Karpas-422 (cell line): Measurements from ENCODE around the gene CD48. TPM values are rescaled to one million over a fixed set of nuclear protein-coding genes. Genes with fewer than 3 reads are reported as not detected.

Experiments used
- DNase-seq: peaks from one replicate; pipeline ENCODE4 v3.0.0-alpha.2; 2015
- H2AFZ ChIP-seq: fragments of 200-600 bp; sonication (generic); 2 replicates; pipeline ENCODE4 v1.6.1; 2014; ENCODE audit warnings: antibody characterized with exemption, low read length, mixed read lengths
- H3K27ac ChIP-seq: fragments of 200-600 bp; sonication (generic); 2 replicates; pipeline ENCODE4 v1.5.1; 2014; ENCODE audit warnings: mild to moderate bottlenecking, low read length, moderate library complexity
- H3K27me3 ChIP-seq: fragments of 200-600 bp; sonication (generic); 2 replicates; pipeline ENCODE4 v1.6.1; 2014; ENCODE audit warnings: low read length, mixed read lengths
- H3K36me3 ChIP-seq: fragments of 200-600 bp; sonication (generic); 2 replicates; pipeline ENCODE4 v1.6.1; 2014; ENCODE audit warnings: low read length, mixed read lengths; ENCODE audit not compliant: insufficient read depth
- H3K4me1 ChIP-seq: fragments of 200-600 bp; sonication (generic); 2 replicates; pipeline ENCODE4 v1.6.1; 2014; ENCODE audit warnings: mild to moderate bottlenecking, low read length, mixed read lengths
- H3K4me2 ChIP-seq: fragments of 200-600 bp; sonication (generic); 2 replicates; pipeline ENCODE4 v1.6.1; 2014; ENCODE audit warnings: low read length, low read depth, mild to moderate bottlenecking; ENCODE audit not compliant: poor library complexity, severe bottlenecking
- H3K4me3 ChIP-seq: fragments of 200-600 bp; sonication (generic); 2 replicates; pipeline ENCODE4 v1.5.1; 2014; ENCODE audit warnings: mild to moderate bottlenecking, antibody characterized with exemption, low read length, mixed read lengths
- H3K79me2 ChIP-seq: fragments of 200-600 bp; sonication (generic); 2 replicates; pipeline ENCODE4 v1.6.1; 2014; ENCODE audit warnings: mild to moderate bottlenecking, low read length, mixed read lengths
- H3K9ac ChIP-seq: fragments of 200-600 bp; sonication (generic); 2 replicates; pipeline ENCODE4 v1.6.0; 2014; ENCODE audit warnings: low read length
- H3K9me2 ChIP-seq: fragments of 200-600 bp; sonication (generic), shearing (Covaris generic); replicated peaks from 2 replicates; pipeline ENCODE4 v1.6.0; 2014; ENCODE audit warnings: mild to moderate bottlenecking, low read length, moderate library complexity; ENCODE audit not compliant: insufficient read depth
- H3K9me3 ChIP-seq: fragments of 300-700, 200-600 bp; sonication (generic); 2 replicates; pipeline ENCODE4 v1.6.1; 2014; ENCODE audit warnings: low read length, mixed read lengths
- H4K20me1 ChIP-seq: fragments of 200-600 bp; sonication (generic); 2 replicates; pipeline ENCODE4 v1.6.1; 2014; ENCODE audit warnings: mild to moderate bottlenecking, antibody characterized with exemption, low read length, low read depth; ENCODE audit not compliant: insufficient read depth
- total RNA-seq: library from RNA; depleted of rRNA; stranded (reverse); fragments of >200 nt; shearing (Covaris generic); gene quantifications from 2 replicates; pipeline ENCODE4 v1.2.3, GENCODE V29; 2014; ENCODE audit warnings: low replicate concordance

CD48 gene
- total RNA-seq, 1 experiment from 2014 or later, result 56.3 TPM

GRCh38 chr1:160638540-160638857, 73.1 kb downstream of the CD48 start:
- Histone ChIP-seq H4K20me1 (no peaks in the 10 kb centered on the region), H3K9ac (no peak overlapping the region), H3K9me3 (no peaks in the 10 kb centered on the region), H3K4me1 (no peaks in the 10 kb centered on the region), H2AFZ (no peak overlapping the region), H3K4me2 (no peak overlapping the region), H3K27me3 (no peaks in the 10 kb centered on the region), H3K36me3 (no peaks in the 10 kb centered on the region), H3K9me2 (no peaks in the 10 kb centered on the region), H3K27ac (no peak overlapping the region), H3K79me2 (no peaks in the 10 kb centered on the region), H3K4me3 (no peak overlapping the region)
- DNase-seq, result no peak

DNA sequence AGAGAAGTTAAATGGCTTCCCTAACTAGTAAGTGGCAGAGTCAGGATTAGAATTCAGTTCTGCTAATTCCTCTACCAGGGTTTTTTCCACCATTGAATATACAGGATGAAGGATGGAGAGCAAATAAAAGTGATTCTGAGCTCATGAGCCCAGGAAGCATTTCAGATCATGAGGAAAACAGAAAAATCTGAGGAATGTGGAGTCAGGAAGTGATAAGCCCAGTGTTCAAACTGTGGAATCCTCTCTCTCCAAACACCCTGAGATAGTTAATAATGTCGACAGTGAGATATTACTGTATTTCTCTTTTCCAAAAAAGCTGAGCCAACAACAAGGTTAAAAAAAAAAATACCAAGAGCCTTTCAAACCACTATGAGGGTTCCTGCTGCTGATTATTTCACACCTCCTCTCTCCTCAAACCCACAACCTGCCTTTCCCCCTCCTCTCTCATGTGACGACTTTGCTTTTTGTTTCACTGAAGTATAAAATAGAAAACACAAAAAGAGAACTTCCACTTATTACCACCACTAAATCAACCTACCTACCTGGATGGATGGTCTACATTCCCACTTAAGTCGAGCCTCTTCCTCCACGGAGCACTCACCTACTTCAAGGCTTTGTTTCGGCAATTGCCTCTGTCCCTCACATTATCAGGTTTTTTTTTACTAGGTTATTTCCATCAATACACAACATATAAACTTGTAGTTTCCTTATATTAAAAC, 73.6 kb downstream of the CD48 start:
- no peak overlapping the region for H3K4me3 ChIP-seq
- no peaks in the 10 kb centered on the region for H3K36me3 ChIP-seq

GRCh38 chr1:160637065-160637464, 74.6 kb downstream of the CD48 start:
- Histone ChIP-seq H3K36me3 (no peaks in the 10 kb centered on the region), H3K4me3 (no peak overlapping the region), H3K4me1 (no peaks in the 10 kb centered on the region), H2AFZ (no peak overlapping the region), H3K9me3 (no peaks in the 10 kb centered on the region), H3K79me2 (no peaks in the 10 kb centered on the region), H3K9ac (no peak overlapping the region), H3K4me2 (no peak overlapping the region), H3K27me3 (no peaks in the 10 kb centered on the region), H3K9me2 (no peaks in the 10 kb centered on the region), H4K20me1 (no peaks in the 10 kb centered on the region), H3K27ac (no peak overlapping the region)
- no peak for DNase-seq

More for the DNA sequence above, 73.6 kb downstream of the CD48 start:
- Histone ChIP-seq H3K4me2 (no peak overlapping the region), H3K27ac (no peak overlapping the region), H3K9me2 (no peaks in the 10 kb centered on the region), H3K4me1 (no peaks in the 10 kb centered on the region), H3K27me3 (no peaks in the 10 kb centered on the region), H3K79me2 (no peaks in the 10 kb centered on the region), H4K20me1 (no peaks in the 10 kb centered on the region), H3K9me3 (no peaks in the 10 kb centered on the region), H2AFZ (no peak overlapping the region), H3K9ac (no peak overlapping the region)
- no peak for DNase-seq

- H3K4me1 ChIP-seq, result no peaks in the 10 kb centered on the region
These were observed 75.1 kb downstream of the CD48 start for GRCh38 chr1:160636547-160636946.

GRCh38 chr1:160636076-160636475, 75.5 kb downstream of the CD48 start:
- H3K9me2 ChIP-seq, result no peaks in the 10 kb centered on the region
- H3K79me2 ChIP-seq, result no peaks in the 10 kb centered on the region
- no peaks in the 10 kb centered on the region for H3K27me3 ChIP-seq
- H3K27ac ChIP-seq, result no peak overlapping the region
- no peaks in the 10 kb centered on the region for H3K36me3 ChIP-seq
- H3K4me2 ChIP-seq, result no peak overlapping the region
- no peak overlapping the region for H2AFZ ChIP-seq
- no peak overlapping the region for H3K9ac ChIP-seq
- H4K20me1 ChIP-seq, result no peaks in the 10 kb centered on the region
- no peak for DNase-seq
- H3K4me3 ChIP-seq, result no peak overlapping the region
- no peaks in the 10 kb centered on the region for H3K4me1 ChIP-seq
- no peaks in the 10 kb centered on the region for H3K9me3 ChIP-seq

More at GRCh38 chr1:160636547-160636946, 75.1 kb downstream of the CD48 start:
- Histone ChIP-seq H3K36me3 (no peaks in the 10 kb centered on the region), H3K4me2 (no peak overlapping the region), H3K79me2 (no peaks in the 10 kb centered on the region), H3K9ac (no peak overlapping the region), H3K27ac (no peak overlapping the region), H3K9me2 (no peaks in the 10 kb centered on the region), H2AFZ (no peak overlapping the region), H3K27me3 (no peaks in the 10 kb centered on the region), H3K4me3 (no peak overlapping the region), H3K9me3 (no peaks in the 10 kb centered on the region), H4K20me1 (no peaks in the 10 kb centered on the region)
- DNase-seq, result no peak

DNA sequence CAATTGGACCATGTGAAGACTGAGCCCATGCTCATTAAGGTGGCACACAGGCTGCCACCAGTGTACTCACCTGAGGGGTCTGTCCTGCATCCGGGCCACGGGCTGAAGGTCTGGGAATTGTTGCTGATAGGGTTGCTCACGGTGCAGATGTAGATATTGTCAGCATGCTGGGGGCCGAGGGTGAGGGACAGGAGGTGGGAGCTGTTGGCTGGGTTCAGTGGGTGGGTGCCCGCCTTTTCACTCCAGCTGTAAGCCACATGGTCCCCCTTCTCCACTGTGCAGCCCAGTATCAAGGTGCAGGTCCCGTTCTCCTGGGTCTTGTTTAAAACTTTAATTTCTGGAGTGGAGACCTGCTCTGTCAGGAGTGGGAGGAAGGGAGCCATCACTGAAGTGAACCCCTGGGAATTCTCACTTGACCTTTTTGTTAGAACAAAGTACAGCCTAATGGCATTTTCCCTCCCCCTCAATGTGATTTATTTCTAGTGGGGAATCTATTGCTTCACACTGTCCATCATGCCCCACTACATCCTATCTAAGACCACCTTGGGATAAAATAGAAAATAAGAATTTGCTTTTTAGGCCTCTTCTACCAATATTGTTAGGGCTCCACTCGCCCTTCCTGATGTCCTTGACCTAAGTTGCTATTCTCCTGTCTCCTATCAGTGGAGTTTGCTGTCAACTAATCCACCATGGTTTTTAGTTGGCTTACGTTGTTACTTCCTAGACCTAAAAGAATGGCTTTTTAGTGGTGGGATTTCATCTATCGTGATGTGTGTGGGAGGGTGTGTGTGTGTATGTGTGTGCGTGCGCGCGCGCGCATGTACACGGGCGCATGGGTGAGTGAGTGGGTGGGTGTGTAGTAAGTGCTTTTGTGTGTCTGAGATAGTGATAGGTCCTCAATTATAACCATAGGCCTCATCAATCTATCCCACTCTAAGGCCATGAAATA, 76.8 kb downstream of the CD48 start:
- Histone ChIP-seq H3K4me3 (no peak overlapping the region), H3K9me2 (no peaks in the 10 kb centered on the region), H3K9ac (no peak overlapping the region), H3K79me2 (no peaks in the 10 kb centered on the region), H3K4me1 (0 out of 2 replicates have a peak, but pooled peaks cover 5% of the 10 kb centered on the region), H3K27me3 (no peaks in the 10 kb centered on the region), H3K9me3 (no peaks in the 10 kb centered on the region), H3K27ac (no peak overlapping the region), H4K20me1 (no peaks in the 10 kb centered on the region), H3K36me3 (no peaks in the 10 kb centered on the region), H2AFZ (no peak overlapping the region), H3K4me2 (no peak overlapping the region)
- no peak for DNase-seq

- Histone ChIP-seq H3K9me3 (no peaks in the 10 kb centered on the region), H3K9me2 (no peaks in the 10 kb centered on the region), H3K4me3 (no peak overlapping the region), H3K27me3 (no peaks in the 10 kb centered on the region), H3K79me2 (no peaks in the 10 kb centered on the region), H3K4me2 (no peak overlapping the region), H4K20me1 (no peaks in the 10 kb centered on the region), H2AFZ (no peak overlapping the region), H3K36me3 (no peaks in the 10 kb centered on the region), H3K4me1 (0 out of 2 replicates have a peak, but pooled peaks cover 5% of the 10 kb centered on the region), H3K27ac (no peak overlapping the region), H3K9ac (no peak overlapping the region)
- DNase-seq, result no peak
These were observed 78.2 kb downstream of the CD48 start for GRCh38 chr1:160633330-160633903.

- Histone ChIP-seq H3K9ac (no peak overlapping the region), H3K4me3 (no peak overlapping the region), H3K27me3 (no peaks in the 10 kb centered on the region), H3K27ac (no peak overlapping the region), H3K79me2 (no peaks in the 10 kb centered on the region), H2AFZ (no peak overlapping the region; the same call in 1 of the 2 replicates), H3K4me1 (peaks cover 6% of the 10 kb centered on the region; the same call in 1 of the 2 replicates), H4K20me1 (no peaks in the 10 kb centered on the region), H3K9me3 (no peaks in the 10 kb centered on the region), H3K36me3 (no peaks in the 10 kb centered on the region), H3K4me2 (no peak overlapping the region), H3K9me2 (no peaks in the 10 kb centered on the region)
- no peak for DNase-seq
These were observed 79.5 kb downstream of the CD48 start for GRCh38 chr1:160631983-160632625.
